Endodermal cell (in vitro differentiated cells): Measurements from ENCODE around the gene TSHZ3. TPM values are rescaled to one million over a fixed set of nuclear protein-coding genes. Genes with fewer than 3 reads are reported as not detected.
A peak's percentile ranks its signal among the peaks of the same experiment; 100 is the strongest.

ENCODE experiments used
- DNase-seq: peaks from one replicate; pipeline ENCODE4 v3.0.0-alpha.2; 2017
- H3K27ac ChIP-seq: 2 replicates; pipeline ENCODE4 v1.5.1; 2013; ENCODE audit warnings: mild to moderate bottlenecking, low read depth, low read length, moderate library complexity
- H3K27me3 ChIP-seq: 2 replicates; pipeline ENCODE4 v1.6.1; 2013; ENCODE audit warnings: mild to moderate bottlenecking, low read length, moderate library complexity; ENCODE audit not compliant: insufficient read depth, control insufficient read depth, poor library complexity, severe bottlenecking
- H3K36me3 ChIP-seq: 2 replicates; pipeline ENCODE4 v1.7.0; 2013; ENCODE audit warnings: mild to moderate bottlenecking, low read length, moderate library complexity; ENCODE audit not compliant: control insufficient read depth, insufficient read depth
- H3K4me1 ChIP-seq: one replicate; pipeline ENCODE4 v1.7.0; 2013; ENCODE audit warnings: low read length; ENCODE audit not compliant: control insufficient read depth, insufficient read depth
- H3K4me3 ChIP-seq: 2 replicates; pipeline ENCODE4 v1.5.1; 2013; ENCODE audit warnings: mild to moderate bottlenecking, low read length, moderate library complexity
- H3K9ac ChIP-seq: 2 replicates; pipeline ENCODE4 v1.6.1; 2013; ENCODE audit warnings: mild to moderate bottlenecking, low read length, moderate library complexity; ENCODE audit not compliant: poor library complexity, severe bottlenecking; ENCODE audit errors: extremely low read depth
- H3K9me3 ChIP-seq: 2 replicates; pipeline ENCODE4 v1.6.1; 2013; ENCODE audit warnings: mild to moderate bottlenecking, low read length, moderate library complexity; ENCODE audit not compliant: control insufficient read depth
- H3K27ac Mint-ChIP-seq: 2 replicates; pipeline ENCODE4 v1.8.0; 2020; ENCODE audit warnings: mixed read lengths
- H3K27me3 Mint-ChIP-seq: 2 replicates; pipeline ENCODE4 v1.8.0; 2021; ENCODE audit warnings: mild to moderate bottlenecking, mixed read lengths; ENCODE audit not compliant: insufficient read depth
- H3K36me3 Mint-ChIP-seq: 2 replicates; pipeline ENCODE4 v1.8.0; 2020; ENCODE audit warnings: low read depth, mixed read lengths
- H3K4me1 Mint-ChIP-seq: 2 replicates; pipeline ENCODE4 v1.8.0; 2020; ENCODE audit warnings: mixed read lengths
- H3K4me3 Mint-ChIP-seq: 2 replicates; pipeline ENCODE4 v1.8.0; 2020; ENCODE audit warnings: mild to moderate bottlenecking, moderate library complexity, mixed read lengths
- H3K9me3 Mint-ChIP-seq: 2 replicates; pipeline ENCODE4 v1.8.0; 2020; ENCODE audit warnings: mild to moderate bottlenecking, mixed read lengths
- CTCF ChIP-seq: fragments of 200-600 bp; sonication (generic); conservative IDR thresholded peaks from 2 replicates; pipeline ENCODE4 v1.5.0; 2021; ENCODE audit warnings: antibody characterized with exemption, mild to moderate bottlenecking
- WGBS, 2 experiments: methylation state at CpG; one replicate each; pipeline versions ENCODE4 v1.1.5 to v1.1.7; 2013; ENCODE audit warnings: missing lambda C conversion rate in 2 of 2, mixed read lengths in 1 of 2; ENCODE audit not compliant: insufficient coverage in 1 of 2, insufficient read length in 1 of 2; 5-methylcytosine and 5-hydroxymethylcytosine counted together
- total RNA-seq, 2 donors: library from RNA; stranded (reverse); fragmentation: NEBNext Ultra II Directional in 1 of 2; extraction: Animal tissue kit (Norgen Biotek cat#: 25700) in 1 of 2; gene quantifications; 2 replicates in 1 of 2; 3 replicates in 1 of 2; pipeline ENCODE4 v1.2.1, GENCODE V29; 2021

Gene TSHZ3
- total RNA-seq, 2 donors from 2014 or later = 0.84 to 2.1 TPM

GRCh38 chr19:31233295-31233800 is 115.9 kb downstream of the TSHZ3 start:
- TF ChIP-seq CTCF = no peak
- no peak overlapping the region for H3K9ac ChIP-seq
- H3K27me3 Mint-ChIP-seq = peaks cover 2% of the 10 kb centered on the region
- H3K4me3 Mint-ChIP-seq = no peak overlapping the region
- no peak for DNase-seq
- 86 to 90% methylated on average over 2 to 4 of the region's 4 CpGs for WGBS, 2 experiments
- H3K4me1 ChIP-seq = no peaks in the 10 kb centered on the region
- no peaks in the 10 kb centered on the region for H3K36me3 Mint-ChIP-seq
- H3K27me3 ChIP-seq = no peaks in the 10 kb centered on the region
- H3K27ac ChIP-seq = no peak overlapping the region
- no peaks in the 10 kb centered on the region for H3K9me3 Mint-ChIP-seq
- no peaks in the 10 kb centered on the region for H3K36me3 ChIP-seq
- no peak overlapping the region for H3K27ac Mint-ChIP-seq
- no peaks in the 10 kb centered on the region for H3K9me3 ChIP-seq
- H3K4me3 ChIP-seq = no peak overlapping the region
- no peaks in the 10 kb centered on the region for H3K4me1 Mint-ChIP-seq

- WGBS, 2 experiments = 86 to 100% methylated on average over 1 to 2 of the region's 3 CpGs
- Mint-ChIP-seq H3K27me3 (peaks cover 2% of the 10 kb centered on the region), H3K9me3 (no peaks in the 10 kb centered on the region), H3K36me3 (no peaks in the 10 kb centered on the region), H3K27ac (no peak overlapping the region), H3K4me1 (no peaks in the 10 kb centered on the region), H3K4me3 (no peak overlapping the region)
- no peak for DNase-seq
- Histone ChIP-seq H3K36me3 (no peaks in the 10 kb centered on the region), H3K9ac (no peak overlapping the region), H3K9me3 (no peaks in the 10 kb centered on the region), H3K4me1 (no peaks in the 10 kb centered on the region), H3K27me3 (no peaks in the 10 kb centered on the region), H3K4me3 (no peak overlapping the region), H3K27ac (no peak overlapping the region)
- no peak for TF ChIP-seq CTCF
Measured at GRCh38 chr19:31232871-31233270, 116.4 kb downstream of the TSHZ3 start.

- Mint-ChIP-seq H3K9me3 (no peaks in the 10 kb centered on the region), H3K27me3 (peaks cover 2% of the 10 kb centered on the region), H3K27ac (no peak overlapping the region), H3K4me3 (no peak overlapping the region), H3K4me1 (no peaks in the 10 kb centered on the region), H3K36me3 (no peaks in the 10 kb centered on the region)
- DNase-seq = no peak
- WGBS, 2 experiments = 63 to 83% methylated on average over 3 to 5 of the region's 5 CpGs
- Histone ChIP-seq H3K4me3 (no peak overlapping the region), H3K4me1 (no peaks in the 10 kb centered on the region), H3K9me3 (no peaks in the 10 kb centered on the region), H3K9ac (no peak overlapping the region), H3K27ac (no peak overlapping the region), H3K27me3 (no peaks in the 10 kb centered on the region), H3K36me3 (no peaks in the 10 kb centered on the region)
- peak; percentile 73 for TF ChIP-seq CTCF
Measured at GRCh38 chr19:31232180-31232579, 117.1 kb downstream of the TSHZ3 start.
